Mesodermal cell (in vitro differentiated cells): ENCODE measurements around the gene SYNPO2L.

ENCODE experiments used
- H3K27ac ChIP-seq: 2 replicates; pipeline ENCODE4 v1.7.0; 2013; ENCODE audit warnings: mild to moderate bottlenecking, low read depth, low read length, moderate library complexity; ENCODE audit not compliant: severe bottlenecking
- H3K36me3 ChIP-seq: 2 replicates; pipeline ENCODE4 v1.7.1; 2013; ENCODE audit warnings: mild to moderate bottlenecking, low read length, moderate library complexity; ENCODE audit not compliant: control insufficient read depth, insufficient read depth
- H3K4me1 ChIP-seq: one replicate; pipeline ENCODE4 v1.7.1; 2013; ENCODE audit warnings: mild to moderate bottlenecking, low read length; ENCODE audit not compliant: insufficient read depth, control insufficient read depth, poor library complexity, severe bottlenecking
- H3K4me3 ChIP-seq: 2 replicates; pipeline ENCODE4 v1.7.0; 2013; ENCODE audit warnings: low read length, control low read depth, mild to moderate bottlenecking; ENCODE audit not compliant: insufficient read depth, poor library complexity, severe bottlenecking; ENCODE audit errors: extremely low read depth
- H3K9me3 ChIP-seq: 2 replicates; pipeline ENCODE4 v1.7.1; 2013; ENCODE audit warnings: mild to moderate bottlenecking, low read length, moderate library complexity; ENCODE audit not compliant: control insufficient read depth
- WGBS, 2 experiments: methylation state at CpG; one replicate each; pipeline ENCODE4 v1.1.5; 2013; ENCODE audit warnings: missing lambda C conversion rate in 2 of 2; ENCODE audit not compliant: insufficient coverage in 2 of 2; 5-methylcytosine and 5-hydroxymethylcytosine counted together

SYNPO2L gene

DNA sequence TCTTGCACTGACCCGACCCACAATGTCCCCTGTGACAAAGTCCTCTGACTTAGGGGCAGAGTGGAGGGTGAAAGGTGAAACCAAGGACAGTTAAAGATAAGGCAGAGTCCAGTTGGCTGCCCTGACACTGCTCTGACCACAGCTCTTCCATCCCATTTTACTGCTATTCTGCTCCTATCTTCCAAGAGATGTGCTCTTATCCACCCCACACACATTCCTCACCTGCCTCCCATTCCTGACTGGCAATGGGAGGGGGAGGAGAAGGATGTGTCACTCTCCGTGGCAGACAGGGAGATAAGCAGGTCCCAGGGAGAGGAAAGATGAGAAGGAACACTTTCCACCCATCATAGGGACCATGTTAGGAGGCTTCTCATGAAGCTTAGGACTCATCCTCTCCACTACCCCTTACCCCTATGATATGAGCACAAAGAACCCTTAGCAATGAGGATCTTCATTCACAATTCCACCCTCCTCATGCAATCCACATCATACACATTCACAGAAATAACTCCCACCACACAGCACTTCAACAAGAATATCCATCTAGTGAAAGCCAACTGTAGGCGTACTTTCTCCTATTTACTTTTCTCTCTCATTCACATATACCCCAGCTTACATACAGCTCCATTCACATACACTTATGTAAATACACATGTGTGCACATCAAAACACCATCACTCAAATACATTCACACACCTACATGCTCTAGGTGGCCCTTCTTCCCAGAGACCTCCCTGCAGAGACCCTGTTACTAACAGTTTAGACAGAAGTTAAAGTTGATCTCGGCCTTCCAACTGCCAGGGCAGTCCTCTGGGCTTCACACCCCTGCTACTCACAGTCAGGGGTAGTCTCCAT is 6.6 kb downstream of the SYNPO2L start:
- WGBS, 2 experiments: 86 to 100% methylated on average over 1 to 2 of the region's 4 CpGs
- Histone ChIP-seq H3K36me3 (no peaks in the 10 kb centered on the region), H3K27ac (peak overlapping the region; percentile 68), H3K9me3 (no peaks in the 10 kb centered on the region), H3K4me3 (peak overlapping the region; percentile 24), H3K4me1 (peaks cover 68% of the 10 kb centered on the region)

DNA sequence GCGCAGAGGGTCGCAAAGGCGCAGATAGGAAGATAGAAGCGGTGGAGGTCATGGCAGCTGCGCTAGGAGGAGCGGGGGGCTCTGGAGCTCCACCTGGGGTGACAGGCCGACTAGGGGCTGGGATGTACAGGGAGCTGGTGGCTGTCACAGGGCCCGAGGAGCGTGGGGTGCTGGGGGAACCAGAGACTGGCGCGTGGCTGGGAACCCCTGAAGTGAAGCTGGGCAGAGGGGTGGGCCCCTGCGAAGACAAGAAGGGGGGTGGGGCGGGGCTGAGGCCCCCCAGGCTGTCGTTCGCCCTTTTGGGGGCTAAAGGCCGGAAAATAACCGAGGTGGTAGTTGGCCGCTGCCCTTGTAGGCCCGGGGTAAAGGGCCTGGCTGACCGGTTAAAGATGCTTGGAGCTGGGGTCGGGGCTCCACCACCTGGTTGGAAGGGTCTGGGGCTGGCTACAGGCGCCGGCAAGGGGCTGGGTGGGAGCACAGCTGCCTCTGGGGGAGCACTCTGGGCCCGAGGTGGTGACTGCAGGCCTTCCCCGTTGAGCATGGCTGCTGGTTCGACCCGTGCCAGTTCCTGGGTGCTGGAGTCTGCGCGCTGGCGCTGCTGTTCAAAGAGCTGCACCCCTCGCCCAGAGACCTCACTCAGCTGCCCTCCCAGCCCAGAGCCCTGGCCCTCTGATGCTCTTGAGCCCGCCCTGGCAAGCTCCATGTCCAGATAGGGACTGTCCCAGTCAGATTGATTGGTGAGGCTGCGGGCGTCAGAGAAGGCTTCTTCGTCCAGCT is 7.8 kb downstream of the SYNPO2L start:
- Histone ChIP-seq H3K4me1 (peaks cover 68% of the 10 kb centered on the region), H3K4me3 (peak overlapping the region; percentile 12), H3K36me3 (no peaks in the 10 kb centered on the region), H3K27ac (no peak overlapping the region), H3K9me3 (no peaks in the 10 kb centered on the region)
- WGBS, 2 experiments: 89 to 91% methylated on average over 31 to 34 of the region's 35 CpGs

DNA sequence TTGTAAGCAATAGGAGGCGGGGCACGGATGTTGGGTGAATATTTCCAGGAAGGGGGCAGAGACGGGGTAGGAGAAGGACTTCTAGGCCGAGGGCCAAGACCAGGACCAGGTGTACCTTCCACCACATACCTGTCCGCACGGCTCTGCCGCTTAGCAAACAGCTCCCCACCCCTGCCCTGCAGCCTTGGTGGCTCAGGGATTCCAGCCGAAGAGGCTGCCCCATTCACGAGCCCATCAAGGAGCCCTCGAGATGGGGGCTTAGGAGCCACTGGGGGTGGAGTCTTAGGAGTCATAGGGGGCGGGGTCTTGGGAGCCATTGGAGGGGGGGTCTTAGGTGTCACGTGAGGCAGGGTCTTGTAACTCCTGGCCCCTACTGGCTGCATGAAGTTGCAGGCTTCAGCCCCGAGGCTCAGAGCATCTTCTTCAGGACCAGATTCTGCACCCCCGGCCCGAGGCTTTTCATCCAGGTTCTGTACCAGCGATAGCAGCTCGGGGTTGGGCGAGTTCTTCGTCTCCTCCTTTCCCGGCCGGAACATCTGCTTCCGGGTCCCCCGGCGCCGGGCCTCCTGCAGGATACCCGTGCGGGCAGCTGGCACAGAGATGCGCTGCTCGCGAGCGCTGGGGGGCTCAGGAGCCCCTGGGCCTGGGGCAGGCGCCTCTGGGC is 8.5 kb downstream of the SYNPO2L start:
- Histone ChIP-seq H3K36me3 (no peaks in the 10 kb centered on the region), H3K4me3 (peak overlapping the region; percentile 12), H3K27ac (no peak overlapping the region), H3K9me3 (no peaks in the 10 kb centered on the region), H3K4me1 (peaks cover 68% of the 10 kb centered on the region)
- WGBS, 2 experiments: 81% methylated on average over 29 of the region's 32 CpGs

DNA sequence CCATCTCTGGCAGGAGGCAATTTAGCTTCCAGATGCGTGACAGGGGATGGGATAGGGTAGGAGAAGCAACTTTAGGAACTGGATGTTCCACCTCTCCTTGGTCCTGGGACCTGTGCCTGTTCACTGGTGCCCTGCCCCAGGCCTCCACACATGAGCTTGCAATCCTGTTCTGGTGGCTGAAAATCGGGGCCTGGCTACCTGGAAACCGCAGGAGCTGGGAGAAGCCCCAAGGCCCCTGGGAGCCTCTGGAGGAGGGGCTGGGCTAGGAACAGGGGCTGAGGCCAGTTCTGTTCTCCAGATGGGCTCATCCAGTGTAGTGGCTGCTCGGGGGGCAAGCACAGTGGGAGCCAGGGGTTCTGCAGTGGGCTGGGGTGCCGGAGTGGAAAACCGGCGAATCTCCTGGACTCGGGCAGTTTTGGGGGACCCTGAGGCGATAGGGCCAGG is 9.2 kb downstream of the SYNPO2L start:
- H3K4me3 ChIP-seq: no peak overlapping the region
- H3K4me1 ChIP-seq: peaks cover 64% of the 10 kb centered on the region
- no peak overlapping the region for H3K27ac ChIP-seq
- no peaks in the 10 kb centered on the region for H3K9me3 ChIP-seq
- WGBS, 2 experiments: 91 to 94% methylated on average over 9 of the region's 9 CpGs
- H3K36me3 ChIP-seq: no peaks in the 10 kb centered on the region

DNA sequence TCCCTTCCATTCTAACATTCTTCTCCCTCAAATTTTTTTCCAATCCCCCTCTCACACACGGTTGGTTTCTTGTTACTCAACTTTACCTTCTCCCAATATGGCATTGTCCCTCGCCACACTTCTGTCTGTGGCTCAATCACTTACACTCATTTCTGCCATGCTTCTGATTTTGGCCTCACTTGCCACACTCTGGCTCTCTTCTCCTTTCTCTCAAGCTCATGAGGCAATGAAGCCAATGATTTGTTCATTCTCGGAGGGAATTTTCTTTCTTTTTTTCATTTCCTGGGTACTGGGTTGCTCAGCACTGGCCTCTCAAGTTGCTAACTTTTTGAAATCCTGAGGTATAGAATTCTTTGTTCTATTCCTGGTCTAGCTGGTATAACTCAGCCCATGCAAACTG is 10.6 kb downstream of the SYNPO2L start:
- 86 to 89% methylated on average over 2 to 3 of the region's 3 CpGs for WGBS, 2 experiments
- no peak overlapping the region for H3K4me3 ChIP-seq

DNA sequence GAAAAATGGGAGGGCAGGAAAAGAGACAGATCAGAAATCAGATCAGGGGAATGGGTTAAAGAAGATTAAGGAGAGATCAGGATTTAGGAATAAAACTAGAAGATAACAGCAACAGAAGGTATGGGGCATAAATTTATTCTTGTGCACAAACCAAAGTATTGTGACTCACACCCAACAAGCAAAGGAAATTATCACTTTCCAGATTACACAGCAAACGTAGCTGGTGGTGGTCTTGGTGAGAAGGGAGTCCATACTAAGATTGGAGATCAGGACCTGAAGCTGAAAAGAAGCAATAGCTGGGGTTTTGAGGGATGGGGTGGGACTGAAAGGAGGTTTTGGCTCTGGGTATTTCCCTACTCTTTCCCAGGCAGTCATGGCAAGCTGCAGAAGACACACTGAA is 11.1 kb downstream of the SYNPO2L start:
- Histone ChIP-seq H3K9me3 (no peaks in the 10 kb centered on the region), H3K4me3 (no peak overlapping the region), H3K36me3 (no peaks in the 10 kb centered on the region), H3K4me1 (peaks cover 52% of the 10 kb centered on the region), H3K27ac (no peak overlapping the region)
- no CpG with 5 or more reads among the region's 1 CpG for WGBS, 2 experiments

More for the DNA sequence above, 10.6 kb downstream of the SYNPO2L start:
- Histone ChIP-seq H3K27ac (no peak overlapping the region), H3K4me1 (peaks cover 57% of the 10 kb centered on the region), H3K9me3 (no peaks in the 10 kb centered on the region), H3K36me3 (no peaks in the 10 kb centered on the region)

DNA sequence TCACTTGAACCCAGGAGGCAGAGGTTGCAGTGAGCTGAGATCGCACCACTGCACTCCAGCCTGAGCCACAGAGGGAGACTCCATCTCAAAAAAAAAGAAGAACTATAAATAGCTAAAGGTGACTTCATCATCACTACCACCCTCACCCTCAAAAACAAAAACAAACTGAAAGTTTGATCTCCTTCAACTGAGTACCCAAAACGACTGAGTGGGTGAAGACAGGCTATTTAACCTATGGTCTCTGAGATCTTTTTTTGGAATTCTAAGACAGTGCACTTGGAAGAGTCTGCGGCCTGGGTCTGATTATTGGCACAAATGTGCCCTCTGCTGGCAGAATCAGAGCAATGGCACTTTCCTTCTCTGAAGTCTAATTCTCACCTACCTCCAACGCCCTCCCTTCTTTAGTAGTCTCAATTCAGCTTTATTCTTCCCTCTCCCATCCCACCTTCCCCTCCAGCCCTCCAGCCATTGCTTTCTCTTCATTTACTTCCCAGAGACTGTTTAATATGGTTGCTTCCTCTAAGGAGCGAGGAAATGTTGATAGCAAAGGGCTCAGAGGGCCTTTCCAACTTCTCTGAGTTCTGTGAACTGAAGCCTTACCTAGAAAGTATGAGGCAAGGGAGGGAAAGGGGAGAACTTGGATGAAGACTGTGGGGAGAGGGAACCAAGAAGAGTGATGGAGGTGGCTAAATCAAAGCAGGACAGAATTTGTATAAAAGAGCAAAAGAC is 11.7 kb downstream of the SYNPO2L start:
- Histone ChIP-seq H3K9me3 (no peaks in the 10 kb centered on the region), H3K4me3 (no peak overlapping the region), H3K36me3 (no peaks in the 10 kb centered on the region), H3K27ac (no peak overlapping the region), H3K4me1 (peaks cover 46% of the 10 kb centered on the region)
- 25 to 40% methylated on average over 4 of the region's 5 CpGs for WGBS, 2 experiments

DNA sequence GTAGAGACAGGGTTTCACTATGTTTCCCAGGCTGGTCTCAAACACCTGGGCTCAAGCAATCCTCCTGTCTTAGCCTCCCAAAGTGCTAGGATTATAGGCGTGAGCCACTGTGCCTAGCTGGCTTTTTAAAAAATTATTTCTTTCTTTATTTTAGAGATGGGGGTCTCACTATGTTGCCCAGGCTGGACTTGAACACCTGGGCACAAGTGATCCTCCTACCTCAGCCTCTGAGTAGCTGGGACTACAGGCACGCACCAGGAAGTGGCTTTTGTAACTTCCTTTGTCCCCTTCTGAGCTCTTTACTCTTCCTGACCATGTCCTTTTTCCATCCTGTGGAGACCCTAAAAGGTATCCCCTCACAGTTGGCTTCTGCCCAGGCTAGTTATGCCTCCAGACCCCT is 12.5 kb downstream of the SYNPO2L start:
- 76 to 100% methylated on average over 1 to 2 of the region's 2 CpGs for WGBS, 2 experiments
- H3K36me3 ChIP-seq: no peaks in the 10 kb centered on the region
- no peaks in the 10 kb centered on the region for H3K9me3 ChIP-seq
- no peak overlapping the region for H3K27ac ChIP-seq
- no peak overlapping the region for H3K4me3 ChIP-seq
- H3K4me1 ChIP-seq: peaks cover 40% of the 10 kb centered on the region

DNA sequence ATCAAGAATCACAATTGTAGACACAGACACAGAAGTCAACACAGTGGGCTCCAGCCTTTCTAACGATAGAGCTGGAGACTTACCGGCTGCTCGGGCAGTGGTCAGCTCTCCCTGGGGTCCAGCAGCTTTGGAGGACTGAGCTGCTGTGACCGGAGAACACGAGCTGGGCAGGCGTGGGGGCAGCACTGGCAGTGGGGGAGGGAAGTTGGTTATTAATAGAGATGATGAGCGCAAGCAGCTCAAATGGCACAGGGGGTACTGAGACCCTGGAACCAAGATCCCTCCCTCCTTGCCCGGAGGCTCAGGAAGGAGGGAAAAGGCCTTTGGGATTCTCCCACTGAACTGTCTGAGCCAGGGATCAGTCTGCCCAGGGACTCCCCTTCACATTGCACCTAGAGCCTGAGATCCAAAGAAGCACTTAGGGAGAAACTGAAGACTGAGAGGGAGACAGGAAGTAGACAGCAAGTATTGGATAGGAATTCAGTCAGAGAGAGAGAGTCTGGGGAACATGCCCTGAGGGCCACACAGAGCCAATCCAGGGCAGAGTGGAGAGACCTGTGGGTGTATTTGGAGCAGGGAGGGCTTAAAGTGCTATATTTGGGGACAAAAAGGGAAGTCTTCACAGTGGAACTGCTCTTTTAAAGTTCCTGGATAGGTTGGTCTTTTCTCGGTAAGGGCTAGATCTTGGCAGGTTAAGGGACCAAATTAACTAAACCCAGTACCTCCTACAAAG is 14.3 kb downstream of the SYNPO2L start, which contains the start of gene MYOZ1:
TSS of gene MYOZ1 (minus strand) at position 147 of the 733 bp plus-strand sequence. CDS start 1,457 bp downstream, outside the sequence.
- Histone ChIP-seq H3K4me3 (peak within 1 kb of the TSS; percentile 5), H3K4me1 (peaks cover 22% of the 10 kb centered on the region), H3K36me3 (no peaks in the 10 kb centered on the region), H3K9me3 (no peaks in the 10 kb centered on the region), H3K27ac (peak within 1 kb of the TSS; percentile 45)
- 89 to 91% methylated on average over 4 to 5 of the region's 9 CpGs for WGBS, 2 experiments
